Measurements from ENCODE around the gene TEP1. TPM values are rescaled to one million over a fixed set of nuclear protein-coding genes. Genes with fewer than 3 reads are reported as not detected.

The TEP1 gene
- total and polyA plus RNA-seq, 10 of the 15 experiments (the other 5 are each of a cell fraction or from before 2014, with no cell fraction given) = 3.3 to 29.7 (median 16.8) TPM

- Histone ChIP-seq H3K9me3 (replicated peaks; ENCODE audit: control insufficient read depth, insufficient read depth, low read length) (no peaks in the 10 kb centered on the region), H3K4me3 (no peak overlapping the region), H2AFZ (ENCODE audit: control insufficient read depth, low read depth, low read length) (no peak overlapping the region), H3K4me2 (ENCODE audit: control insufficient read depth, insufficient read depth) (no peak overlapping the region), H4K20me1 (ENCODE audit: control insufficient read depth, insufficient read depth) (no peaks in the 10 kb centered on the region), H3K9ac (ENCODE audit: control insufficient read depth, insufficient read depth, low read length) (no peak overlapping the region), H3K27me3 (replicated peaks in 1 of 2; ENCODE audit: control insufficient read depth in 2 of 2, insufficient read depth in 2 of 2, low read length in 1 of 2) (no peaks in the 10 kb centered on the region), H3K27ac (ENCODE audit: control insufficient read depth, insufficient read depth) (no peak overlapping the region), H3K36me3 (ENCODE audit: control insufficient read depth in 2 of 2, insufficient read depth in 2 of 2, low read length in 1 of 2) (peaks cover 42 to 46% of the 10 kb centered on the region in 2 experiments), H3K4me1 (ENCODE audit: control insufficient read depth, insufficient read depth, low read length) (0 out of 2 replicates have a peak, but pooled peaks cover 3% of the 10 kb centered on the region), H3K79me2 (ENCODE audit: control insufficient read depth, insufficient read depth, low read length) (no peaks in the 10 kb centered on the region)
- in situ Hi-C loops (cut with MboI) = no loop called here
- ChIA-PET POLR2A (no interaction called here), RAD21 (ENCODE audit: unreplicated experiment) (no interaction called here), CTCF (no interaction called here), SMC1A (ENCODE audit: uncharacterized antibody, unreplicated experiment) (no interaction called here)
- TF ChIP-seq RAD21 (IDR thresholded peaks at IDR 0.05; ENCODE audit: insufficient read depth, low read depth, low read length) (no peak), SREBF1 (IDR thresholded peaks at IDR 0.05; ENCODE audit: low read length) (no peak), JUNB (IDR thresholded peaks at IDR 0.05) (no peak), PAX8 (IDR thresholded peaks at IDR 0.05) (no peak), ASH2L (IDR thresholded peaks at IDR 0.05; ENCODE audit: borderline replicate concordance, low read depth) (no peak), SUPT20H (IDR thresholded peaks at IDR 0.05; ENCODE audit: borderline replicate concordance, control insufficient read depth, low read depth, low read length) (no peak), EZH2 (IDR thresholded peaks at IDR 0.05; ENCODE audit: borderline replicate concordance, control insufficient read depth, low read depth, low read length) (no peak), RBBP5 (conservative IDR thresholded peaks at IDR 0.05) (no peak), STAT3 (IDR thresholded peaks at IDR 0.05; ENCODE audit: low read depth, low read length) (no peak), ZNF207 (IDR thresholded peaks at IDR 0.05; ENCODE audit: borderline replicate concordance) (no peak), RELA (IDR thresholded peaks at IDR 0.05; ENCODE audit: borderline replicate concordance, partially characterized antibody) (no peak)
- TF ChIP-seq, protein P1, sequence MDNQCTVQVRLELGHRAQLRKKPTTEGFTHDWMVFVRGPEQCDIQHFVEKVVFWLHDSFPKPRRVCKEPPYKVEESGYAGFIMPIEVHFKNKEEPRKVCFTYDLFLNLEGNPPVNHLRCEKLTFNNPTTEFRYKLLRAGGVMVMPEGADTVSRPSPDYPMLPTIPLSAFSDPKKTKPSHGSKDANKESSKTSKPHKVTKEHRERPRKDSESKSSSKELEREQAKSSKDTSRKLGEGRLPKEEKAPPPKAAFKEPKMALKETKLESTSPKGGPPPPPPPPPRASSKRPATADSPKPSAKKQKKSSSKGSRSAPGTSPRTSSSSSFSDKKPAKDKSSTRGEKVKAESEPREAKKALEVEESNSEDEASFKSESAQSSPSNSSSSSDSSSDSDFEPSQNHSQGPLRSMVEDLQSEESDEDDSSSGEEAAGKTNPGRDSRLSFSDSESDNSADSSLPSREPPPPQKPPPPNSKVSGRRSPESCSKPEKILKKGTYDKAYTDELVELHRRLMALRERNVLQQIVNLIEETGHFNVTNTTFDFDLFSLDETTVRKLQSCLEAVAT (IDR thresholded peaks at IDR 0.05) = no peak
- TF ChIP-seq, protein P2, sequence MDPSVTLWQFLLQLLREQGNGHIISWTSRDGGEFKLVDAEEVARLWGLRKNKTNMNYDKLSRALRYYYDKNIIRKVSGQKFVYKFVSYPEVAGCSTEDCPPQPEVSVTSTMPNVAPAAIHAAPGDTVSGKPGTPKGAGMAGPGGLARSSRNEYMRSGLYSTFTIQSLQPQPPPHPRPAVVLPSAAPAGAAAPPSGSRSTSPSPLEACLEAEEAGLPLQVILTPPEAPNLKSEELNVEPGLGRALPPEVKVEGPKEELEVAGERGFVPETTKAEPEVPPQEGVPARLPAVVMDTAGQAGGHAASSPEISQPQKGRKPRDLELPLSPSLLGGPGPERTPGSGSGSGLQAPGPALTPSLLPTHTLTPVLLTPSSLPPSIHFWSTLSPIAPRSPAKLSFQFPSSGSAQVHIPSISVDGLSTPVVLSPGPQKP (IDR thresholded peaks at IDR 0.05; ENCODE audit: low read depth, low read length) = no peak
- TF ChIP-seq, protein P3, sequence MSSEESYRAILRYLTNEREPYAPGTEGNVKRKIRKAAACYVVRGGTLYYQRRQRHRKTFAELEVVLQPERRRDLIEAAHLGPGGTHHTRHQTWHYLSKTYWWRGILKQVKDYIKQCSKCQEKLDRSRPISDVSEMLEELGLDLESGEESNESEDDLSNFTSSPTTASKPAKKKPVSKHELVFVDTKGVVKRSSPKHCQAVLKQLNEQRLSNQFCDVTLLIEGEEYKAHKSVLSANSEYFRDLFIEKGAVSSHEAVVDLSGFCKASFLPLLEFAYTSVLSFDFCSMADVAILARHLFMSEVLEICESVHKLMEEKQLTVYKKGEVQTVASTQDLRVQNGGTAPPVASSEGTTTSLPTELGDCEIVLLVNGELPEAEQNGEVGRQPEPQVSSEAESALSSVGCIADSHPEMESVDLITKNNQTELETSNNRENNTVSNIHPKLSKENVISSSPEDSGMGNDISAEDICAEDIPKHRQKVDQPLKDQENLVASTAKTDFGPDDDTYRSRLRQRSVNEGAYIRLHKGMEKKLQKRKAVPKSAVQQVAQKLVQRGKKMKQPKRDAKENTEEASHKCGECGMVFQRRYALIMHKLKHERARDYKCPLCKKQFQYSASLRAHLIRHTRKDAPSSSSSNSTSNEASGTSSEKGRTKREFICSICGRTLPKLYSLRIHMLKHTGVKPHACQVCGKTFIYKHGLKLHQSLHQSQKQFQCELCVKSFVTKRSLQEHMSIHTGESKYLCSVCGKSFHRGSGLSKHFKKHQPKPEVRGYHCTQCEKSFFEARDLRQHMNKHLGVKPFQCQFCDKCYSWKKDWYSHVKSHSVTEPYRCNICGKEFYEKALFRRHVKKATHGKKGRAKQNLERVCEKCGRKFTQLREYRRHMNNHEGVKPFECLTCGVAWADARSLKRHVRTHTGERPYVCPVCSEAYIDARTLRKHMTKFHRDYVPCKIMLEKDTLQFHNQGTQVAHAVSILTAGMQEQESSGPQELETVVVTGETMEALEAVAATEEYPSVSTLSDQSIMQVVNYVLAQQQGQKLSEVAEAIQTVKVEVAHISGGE (CRISPR knock-in tag; IDR thresholded peaks at IDR 0.05) = no peak
- no TSS peak for BruUV-seq (replicated peaks)
- WGBS (ENCODE audit: insufficient coverage, insufficient replicate concordance, low lambda C conversion rate, missing lambda C conversion rate) = 98% methylated on average over 14 of the region's 17 CpGs
- no peak for ATAC-seq
- FAIRE-seq = no peak
- intact Hi-C loops (cut with micrococcal nuclease; ENCODE audit: unreplicated experiment) = no loop called here
- DNase-seq (ENCODE audit: low read depth, low spot score) = no peak
Observed at GRCh38 chr14:20386276-20386855, 26.9 kb downstream of the TEP1 start.
